Measurements from ENCODE around the gene NPAS2.

NPAS2 gene

GRCh38 chr2:100964222-100964621 is 144.3 kb downstream of the NPAS2 start:
- no peak overlapping the region for H3K27ac ChIP-seq
- no peak overlapping the region for H3K4me3 ChIP-seq
- no peak for DNase-seq (ENCODE audit: low spot score)
- no peak for TF ChIP-seq CTCF (IDR thresholded peaks at IDR 0.05)

- H3K27ac ChIP-seq: no peak overlapping the region
- H3K4me3 ChIP-seq: no peak overlapping the region
- TF ChIP-seq CTCF (IDR thresholded peaks at IDR 0.05): no peak
- DNase-seq (ENCODE audit: low spot score): no peak
Observed at GRCh38 chr2:100964681-100965169, 144.8 kb downstream of the NPAS2 start.

- DNase-seq (ENCODE audit: low spot score): no peak
- H3K4me3 ChIP-seq: no peak overlapping the region
- H3K27ac ChIP-seq: no peak overlapping the region
- no peak for TF ChIP-seq CTCF (IDR thresholded peaks at IDR 0.05)
Observed at GRCh38 chr2:100965596-100965995, 145.7 kb downstream of the NPAS2 start.

GRCh38 chr2:100967716-100968115 is 147.8 kb downstream of the NPAS2 start:
- Histone ChIP-seq H3K4me3 (no peak overlapping the region), H3K27ac (no peak overlapping the region)
- TF ChIP-seq CTCF (IDR thresholded peaks at IDR 0.05): no peak
- DNase-seq (ENCODE audit: low spot score): no peak

GRCh38 chr2:100968146-100969145 is 148.5 kb downstream of the NPAS2 start:
- H3K4me3 ChIP-seq: no peak overlapping the region
- no peak for DNase-seq (ENCODE audit: low spot score)
- H3K27ac ChIP-seq: no peak overlapping the region
- no peak for TF ChIP-seq CTCF (IDR thresholded peaks at IDR 0.05)

GRCh38 chr2:100969998-100970397 is 150.1 kb downstream of the NPAS2 start:
- Histone ChIP-seq H3K4me3 (no peak overlapping the region), H3K27ac (no peak overlapping the region)
- DNase-seq (ENCODE audit: low spot score): no peak
- TF ChIP-seq CTCF (IDR thresholded peaks at IDR 0.05): no peak

GRCh38 chr2:100971221-100971620 is 151.3 kb downstream of the NPAS2 start:
- DNase-seq (ENCODE audit: low spot score): no peak
- Histone ChIP-seq H3K27ac (no peak overlapping the region), H3K4me3 (no peak overlapping the region)
- TF ChIP-seq CTCF (IDR thresholded peaks at IDR 0.05): no peak
